Activated CD4-positive, alpha-beta T cell treated with anti-CD3 and anti-CD28 coated beads, Interleukin-2, amount 10 ng/mL, durations not matched to agents 24 days and 14 days (primary cell): ENCODE data around the gene CRIM1. TPM values are rescaled to one million over a fixed set of nuclear protein-coding genes. Genes with fewer than 3 reads are reported as not detected.
"Not testable (repeated sequence)": the region's sequence is repeated elsewhere in the genome, so short reads cannot be mapped to it uniquely, and the experiment has no call there.

ENCODE experiments used
- DNase-seq: peaks from one replicate; pipeline ENCODE4 v3.0.0; 2022
- H3K27ac Mint-ChIP-seq: one replicate; pipeline ENCODE4 v1.8.0; 2022; ENCODE audit warnings: mild to moderate bottlenecking, mixed read lengths
- H3K27me3 Mint-ChIP-seq: one replicate; pipeline ENCODE4 v1.8.0; 2022; ENCODE audit warnings: mixed read lengths
- H3K36me3 Mint-ChIP-seq: one replicate; pipeline ENCODE4 v1.8.0; 2022; ENCODE audit warnings: low read depth, mild to moderate bottlenecking, mixed read lengths
- H3K4me1 Mint-ChIP-seq: one replicate; pipeline ENCODE4 v1.8.0; 2021; ENCODE audit warnings: mixed read lengths
- H3K4me3 Mint-ChIP-seq: one replicate; pipeline ENCODE4 v1.8.0; 2022; ENCODE audit warnings: mild to moderate bottlenecking, moderate library complexity, mixed read lengths
- H3K9me3 Mint-ChIP-seq: one replicate; pipeline ENCODE4 v1.8.0; 2021; ENCODE audit warnings: mixed read lengths
- intact Hi-C: fragments of 100-400 bp; cut with micrococcal nuclease; formaldehyde crosslinking; loops from one replicate; pipeline ENCODE4 v1.15.1; 2023
- total RNA-seq: library from RNA; stranded (reverse); gene quantifications from 2 replicates; pipeline ENCODE4 v1.2.3, GENCODE V29; 2022

CRIM1 gene
- total RNA-seq, 1 donor from 2014 or later, result 19.0 TPM

DNA sequence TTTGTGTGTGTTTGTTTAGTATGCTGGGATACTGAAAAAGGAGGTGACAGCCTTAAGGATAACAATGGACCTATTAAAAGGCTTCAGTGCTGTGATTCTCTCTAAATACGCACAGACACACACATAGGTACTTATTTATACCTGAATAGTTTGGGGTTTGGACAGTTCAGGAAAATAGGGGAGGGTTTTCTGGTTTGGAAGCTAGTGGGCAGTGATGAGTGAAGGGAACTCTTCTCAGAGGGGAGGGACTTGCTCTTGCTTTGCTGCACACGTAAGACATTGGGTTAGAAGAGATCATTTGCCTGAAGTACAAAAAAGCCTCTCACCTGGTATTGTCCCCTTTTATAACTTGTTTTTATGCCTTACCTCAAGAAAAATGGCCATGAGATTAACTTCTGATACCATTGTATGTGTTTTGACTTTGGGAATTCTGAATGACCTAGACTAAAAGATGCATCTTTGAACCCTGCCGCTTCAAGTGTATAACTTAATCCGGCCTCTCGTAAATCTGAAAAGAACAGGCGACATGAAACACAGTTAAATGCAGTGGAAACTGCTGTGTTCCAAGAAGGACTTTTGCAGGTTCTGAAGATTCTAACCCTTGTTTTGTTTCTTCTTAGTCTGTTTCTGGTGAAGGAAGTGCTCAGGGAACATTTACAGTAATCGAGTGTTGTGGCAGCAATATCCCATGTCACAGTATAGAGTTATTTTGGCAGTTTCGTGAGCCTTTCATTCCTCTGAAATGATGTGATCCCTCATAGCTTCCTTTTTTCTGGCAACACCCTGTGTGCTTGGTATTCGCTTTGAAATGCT lies 2.5 kb downstream of the CRIM1 start:
- peak; percentile 50 for DNase-seq
- no peaks in the 10 kb centered on the region for H3K9me3 Mint-ChIP-seq
- peak overlapping the region; percentile 96 for H3K4me3 Mint-ChIP-seq
- peak overlapping the region; percentile 86 for H3K27ac Mint-ChIP-seq
- no peaks in the 10 kb centered on the region for H3K36me3 Mint-ChIP-seq
- H3K4me1 Mint-ChIP-seq, result peaks cover 29% of the 10 kb centered on the region
- intact Hi-C loops, result loop anchor here (1.0 to 10.0 kb wide), 6 partner anchors 103 to 483 kb away; no protein-coding TSS in a partner anchor
- H3K27me3 Mint-ChIP-seq, result peaks cover 57% of the 10 kb centered on the region

DNA sequence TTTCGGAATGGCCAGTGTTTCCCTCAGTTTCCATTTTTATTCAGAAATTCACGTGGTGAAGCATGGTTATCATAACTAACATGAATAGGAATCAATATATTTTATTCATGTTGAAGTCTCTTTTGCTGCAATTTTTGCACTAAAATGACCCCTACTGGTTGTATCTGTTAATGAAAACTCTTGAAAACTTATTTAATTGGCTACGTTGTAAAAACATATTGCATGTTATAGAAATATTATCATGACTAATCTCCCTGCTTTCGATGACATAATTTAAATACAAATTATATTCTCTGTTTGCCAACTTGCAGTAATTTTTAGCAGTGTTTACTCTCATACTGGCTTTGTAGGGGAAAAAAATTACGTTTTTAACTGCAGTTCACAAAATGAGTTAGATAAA lies 3.5 kb downstream of the CRIM1 start:
- peak; percentile 44 for DNase-seq
- intact Hi-C loops, result loop anchor here (5.0 to 10.0 kb wide), 2 partner anchors 387 to 484 kb away; no protein-coding TSS in a partner anchor
- peaks cover 27% of the 10 kb centered on the region for H3K4me1 Mint-ChIP-seq
- no peaks in the 10 kb centered on the region for H3K36me3 Mint-ChIP-seq
- peaks cover 50% of the 10 kb centered on the region for H3K27me3 Mint-ChIP-seq
- H3K9me3 Mint-ChIP-seq, result no peaks in the 10 kb centered on the region
- H3K4me3 Mint-ChIP-seq, result peak overlapping the region; percentile 42
- H3K27ac Mint-ChIP-seq, result no peak overlapping the region

DNA sequence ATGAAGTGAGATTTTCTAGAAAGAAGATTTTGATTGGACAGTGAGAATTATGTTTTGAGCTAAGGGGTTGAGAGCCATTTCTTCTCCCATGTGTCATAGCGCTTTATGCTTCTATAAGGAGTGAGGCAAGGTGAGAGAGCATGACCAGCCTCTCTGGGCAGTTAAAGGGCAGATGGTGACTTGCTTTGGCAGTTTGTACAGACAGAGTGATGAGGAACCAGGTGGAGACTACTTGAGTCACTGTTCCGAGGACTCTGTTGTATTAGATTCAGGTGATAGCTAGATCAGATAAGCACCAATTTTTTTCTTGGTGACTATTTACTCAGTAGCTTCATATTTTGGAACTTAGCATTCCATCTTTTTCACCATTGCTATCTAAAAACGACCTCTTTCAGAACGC lies 4.5 kb downstream of the CRIM1 start:
- intact Hi-C loops, result no loop called here
- H3K9me3 Mint-ChIP-seq, result no peaks in the 10 kb centered on the region
- peaks cover 42% of the 10 kb centered on the region for H3K27me3 Mint-ChIP-seq
- DNase-seq, result peak; percentile 49
- H3K4me3 Mint-ChIP-seq, result no peak overlapping the region
- H3K27ac Mint-ChIP-seq, result no peak overlapping the region
- no peaks in the 10 kb centered on the region for H3K36me3 Mint-ChIP-seq
- H3K4me1 Mint-ChIP-seq, result peaks cover 22% of the 10 kb centered on the region

DNA sequence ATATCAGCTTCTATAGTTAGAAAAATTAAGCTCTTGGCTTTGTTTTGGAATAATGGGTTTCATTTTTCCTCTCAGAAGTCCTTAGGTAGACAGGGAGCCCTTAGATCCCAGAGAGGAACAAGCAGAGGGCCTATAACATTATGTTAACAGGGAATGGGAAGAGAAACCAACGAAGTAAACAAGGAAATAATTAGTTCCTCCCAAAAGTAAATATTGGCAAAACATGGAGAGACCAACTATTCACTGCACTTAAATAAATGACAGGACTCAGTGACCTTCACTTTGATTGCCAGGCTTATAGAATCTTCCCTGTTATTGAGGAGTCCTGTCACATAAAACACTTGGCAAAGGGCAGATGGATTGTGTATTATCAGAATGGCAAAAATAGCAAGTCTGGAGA lies 5.3 kb downstream of the CRIM1 start:
- peak; percentile 4 for DNase-seq
- peaks cover 22% of the 10 kb centered on the region for H3K4me1 Mint-ChIP-seq
- no peak overlapping the region for H3K27ac Mint-ChIP-seq
- H3K4me3 Mint-ChIP-seq, result no peak overlapping the region
- peaks cover 42% of the 10 kb centered on the region for H3K27me3 Mint-ChIP-seq
- H3K36me3 Mint-ChIP-seq, result no peaks in the 10 kb centered on the region
- no peaks in the 10 kb centered on the region for H3K9me3 Mint-ChIP-seq
- intact Hi-C loops, result no loop called here

DNA sequence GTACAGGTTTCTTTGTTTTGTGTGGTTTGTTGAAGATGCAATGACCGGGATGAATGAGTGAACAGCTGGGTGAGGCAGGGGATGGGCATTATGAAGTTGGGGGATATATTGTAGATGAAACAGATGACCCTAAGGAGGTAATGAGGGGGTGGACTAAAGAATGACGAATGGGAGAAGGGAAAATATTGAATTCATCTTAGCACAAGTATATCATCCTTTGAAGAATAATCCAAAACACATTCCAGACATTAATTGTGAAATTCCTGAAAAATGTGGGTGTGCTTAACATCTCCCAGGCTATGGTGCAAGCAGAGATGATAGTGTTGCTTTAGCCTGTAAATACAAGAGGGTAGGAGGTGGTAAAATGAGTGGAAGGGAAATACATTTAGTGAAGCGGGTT lies 5.8 kb downstream of the CRIM1 start:
- DNase-seq, result no peak
- no peak overlapping the region for H3K27ac Mint-ChIP-seq
- H3K9me3 Mint-ChIP-seq, result no peaks in the 10 kb centered on the region
- intact Hi-C loops, result no loop called here
- H3K27me3 Mint-ChIP-seq, result peaks cover 42% of the 10 kb centered on the region
- H3K4me3 Mint-ChIP-seq, result no peak overlapping the region
- no peaks in the 10 kb centered on the region for H3K36me3 Mint-ChIP-seq
- H3K4me1 Mint-ChIP-seq, result peaks cover 23% of the 10 kb centered on the region

DNA sequence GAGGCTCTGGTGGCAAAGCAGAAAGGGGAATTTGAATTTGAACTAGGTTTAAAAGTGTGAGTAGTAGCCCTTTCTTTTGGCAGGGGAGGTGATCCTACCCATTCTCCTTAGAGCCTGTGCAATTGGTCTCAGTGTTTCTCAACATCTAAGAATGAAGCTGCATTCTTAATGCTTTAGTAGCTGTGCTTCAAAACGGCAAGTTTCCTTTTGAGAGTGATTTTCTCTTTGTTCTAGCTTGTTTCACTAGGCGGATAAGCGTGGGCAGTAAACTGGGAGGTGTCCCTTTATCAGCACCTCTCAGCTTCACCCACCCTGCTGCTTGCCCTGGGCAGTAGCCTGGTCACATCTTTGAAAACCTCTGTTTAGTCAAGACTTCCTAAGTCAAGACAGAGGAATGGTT lies 6.7 kb downstream of the CRIM1 start:
- no peaks in the 10 kb centered on the region for H3K9me3 Mint-ChIP-seq
- intact Hi-C loops, result no loop called here
- peaks cover 22% of the 10 kb centered on the region for H3K4me1 Mint-ChIP-seq
- peaks cover 41% of the 10 kb centered on the region for H3K27me3 Mint-ChIP-seq
- H3K4me3 Mint-ChIP-seq, result no peak overlapping the region
- no peak overlapping the region for H3K27ac Mint-ChIP-seq
- no peaks in the 10 kb centered on the region for H3K36me3 Mint-ChIP-seq
- peak; percentile 40 for DNase-seq

DNA sequence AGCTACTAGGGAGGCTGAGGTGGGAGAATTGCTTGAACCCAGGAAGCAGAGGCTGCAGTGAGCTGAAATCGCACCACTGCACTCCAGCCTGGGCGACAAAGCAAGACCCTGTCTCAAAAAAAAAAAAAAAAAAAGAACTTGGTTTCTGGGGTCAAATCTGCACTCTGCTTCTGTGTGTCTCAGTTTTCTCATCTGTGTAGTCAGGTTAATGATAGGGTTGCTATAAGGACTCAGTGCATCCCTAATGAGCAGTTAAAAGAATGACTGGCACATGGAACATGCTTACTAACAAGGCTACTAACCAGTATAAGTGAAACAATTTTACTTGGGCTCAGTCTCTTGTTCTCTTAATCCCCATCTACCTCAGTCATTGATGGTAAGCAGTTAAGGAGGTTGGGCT lies 7.5 kb downstream of the CRIM1 start:
- H3K4me3 Mint-ChIP-seq, H3K36me3 Mint-ChIP-seq, intact Hi-C loops, H3K9me3 Mint-ChIP-seq, DNase-seq, H3K27ac Mint-ChIP-seq: not testable (repeated sequence)
- Mint-ChIP-seq H3K27me3 (peaks cover 33% of the 10 kb centered on the region), H3K4me1 (peaks cover 14% of the 10 kb centered on the region)

DNA sequence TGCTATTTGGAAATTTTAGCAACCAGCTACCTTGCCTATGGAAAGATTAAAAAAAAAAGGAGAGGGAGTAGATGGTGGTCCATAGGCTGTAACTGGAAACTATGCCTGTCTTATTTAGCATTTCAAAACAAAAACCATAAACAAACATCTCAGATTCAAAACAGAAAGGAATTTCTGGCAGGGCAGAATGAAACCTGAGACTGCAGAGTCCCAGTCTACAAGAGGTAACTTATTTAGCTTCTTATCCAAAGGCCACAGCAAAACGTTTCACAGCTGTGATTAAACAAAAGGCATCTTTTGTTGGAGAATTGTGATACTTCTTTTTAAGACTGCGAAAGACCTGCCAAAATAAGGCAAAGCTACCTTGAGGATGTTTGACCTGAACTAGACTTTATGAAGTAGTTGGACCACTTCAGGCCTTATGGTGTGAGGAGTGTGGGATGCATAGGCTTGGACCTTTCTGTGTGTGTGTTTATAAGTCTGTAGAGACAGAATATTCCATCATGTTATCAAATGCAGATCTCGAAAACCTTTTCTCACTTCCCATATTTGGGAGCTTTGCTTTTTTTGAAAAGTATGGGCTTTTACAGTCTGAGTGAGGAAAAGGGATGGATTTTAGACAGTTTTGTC lies 11.0 kb downstream of the CRIM1 start:
- peaks cover 12% of the 10 kb centered on the region for H3K4me1 Mint-ChIP-seq
- intact Hi-C loops, result no loop called here
- H3K4me3 Mint-ChIP-seq, result no peak overlapping the region
- peak; percentile 20 for DNase-seq
- peaks cover 12% of the 10 kb centered on the region for H3K27me3 Mint-ChIP-seq
- no peak overlapping the region for H3K27ac Mint-ChIP-seq
- no peaks in the 10 kb centered on the region for H3K36me3 Mint-ChIP-seq
- H3K9me3 Mint-ChIP-seq, result no peaks in the 10 kb centered on the region

DNA sequence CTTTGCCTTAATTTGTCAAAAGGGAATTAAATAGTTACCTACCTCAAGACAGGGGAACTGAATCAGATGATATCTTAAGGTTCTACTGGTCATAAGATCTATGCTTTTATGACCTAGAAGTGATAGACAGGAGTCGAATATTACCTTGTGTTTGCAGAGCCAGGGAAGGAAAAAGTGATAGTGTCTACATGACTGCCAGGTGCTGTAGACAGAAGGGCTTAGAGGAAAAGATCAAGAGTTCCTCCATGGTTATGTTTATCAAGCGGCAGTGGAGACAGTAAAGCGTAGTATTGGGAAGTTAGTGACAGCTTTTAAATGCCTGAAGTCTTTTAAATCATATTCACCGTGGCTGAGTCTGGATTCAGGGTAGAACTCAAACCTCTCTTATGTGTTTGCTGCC lies 11.9 kb downstream of the CRIM1 start:
- Mint-ChIP-seq H3K9me3 (peaks cover under 1% of the 10 kb centered on the region), H3K4me3 (no peak overlapping the region)

DNA sequence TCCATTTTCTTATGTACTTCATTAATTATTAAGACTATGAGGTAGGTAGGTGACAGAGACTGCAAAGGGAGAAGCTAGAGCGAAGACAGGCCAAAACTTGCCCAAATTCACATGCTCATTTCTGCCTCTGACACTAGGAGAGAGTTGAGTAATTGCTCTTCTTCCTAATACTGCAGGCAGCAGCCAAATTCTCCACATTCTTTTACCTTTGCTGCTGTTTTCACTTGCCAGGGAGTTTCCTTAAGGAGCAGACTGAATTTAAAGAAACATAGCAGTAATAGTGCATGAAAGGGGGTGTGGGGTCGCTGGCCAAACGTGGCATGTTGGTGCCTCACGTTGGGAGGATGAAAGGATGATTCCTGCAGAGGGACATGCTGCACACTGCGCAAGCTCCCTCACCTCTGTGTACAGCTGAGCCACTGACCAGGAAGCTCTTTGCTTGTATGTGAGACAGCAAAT lies 12.3 kb downstream of the CRIM1 start:
- H3K4me3 Mint-ChIP-seq, result no peak overlapping the region
- peaks cover 3% of the 10 kb centered on the region for H3K9me3 Mint-ChIP-seq
- no peak overlapping the region for H3K27ac Mint-ChIP-seq
- peaks cover 9% of the 10 kb centered on the region for H3K27me3 Mint-ChIP-seq
- intact Hi-C loops, result no loop called here
- peak; percentile 44 for DNase-seq
- H3K4me1 Mint-ChIP-seq, result peaks cover 14% of the 10 kb centered on the region
- H3K36me3 Mint-ChIP-seq, result no peaks in the 10 kb centered on the region

More for the DNA sequence above, 11.9 kb downstream of the CRIM1 start:
- peaks cover 9% of the 10 kb centered on the region for H3K27me3 Mint-ChIP-seq
- intact Hi-C loops, result no loop called here
- peaks cover 11% of the 10 kb centered on the region for H3K4me1 Mint-ChIP-seq
- DNase-seq, result peak; percentile 32
- no peak overlapping the region for H3K27ac Mint-ChIP-seq
- no peaks in the 10 kb centered on the region for H3K36me3 Mint-ChIP-seq

DNA sequence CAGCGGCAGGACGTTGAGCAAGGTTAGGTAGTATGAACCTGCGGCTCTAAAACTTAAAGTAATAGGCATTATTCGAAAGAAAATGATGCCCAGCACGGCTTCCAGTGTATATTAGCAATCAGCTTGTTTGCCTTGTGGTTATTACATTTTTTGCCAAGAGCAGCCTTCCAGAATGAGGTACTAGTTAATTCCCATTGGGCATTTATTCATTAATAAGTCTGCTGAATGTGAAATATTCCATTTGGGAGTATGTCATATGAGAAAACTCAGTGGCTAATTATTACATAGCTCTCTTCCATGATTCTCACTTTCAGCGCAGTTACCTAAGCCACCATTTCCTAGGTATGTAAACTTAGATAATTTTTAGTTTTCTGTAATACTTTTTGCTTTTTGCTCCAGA lies 12.9 kb downstream of the CRIM1 start:
- peaks cover 19% of the 10 kb centered on the region for H3K4me1 Mint-ChIP-seq
- H3K4me3 Mint-ChIP-seq, result no peak overlapping the region
- no peak overlapping the region for H3K27ac Mint-ChIP-seq
- H3K36me3 Mint-ChIP-seq, result peaks cover 2% of the 10 kb centered on the region
- no peak for DNase-seq
- H3K27me3 Mint-ChIP-seq, result peaks cover 9% of the 10 kb centered on the region
- H3K9me3 Mint-ChIP-seq, result peaks cover 3% of the 10 kb centered on the region
- intact Hi-C loops, result no loop called here

DNA sequence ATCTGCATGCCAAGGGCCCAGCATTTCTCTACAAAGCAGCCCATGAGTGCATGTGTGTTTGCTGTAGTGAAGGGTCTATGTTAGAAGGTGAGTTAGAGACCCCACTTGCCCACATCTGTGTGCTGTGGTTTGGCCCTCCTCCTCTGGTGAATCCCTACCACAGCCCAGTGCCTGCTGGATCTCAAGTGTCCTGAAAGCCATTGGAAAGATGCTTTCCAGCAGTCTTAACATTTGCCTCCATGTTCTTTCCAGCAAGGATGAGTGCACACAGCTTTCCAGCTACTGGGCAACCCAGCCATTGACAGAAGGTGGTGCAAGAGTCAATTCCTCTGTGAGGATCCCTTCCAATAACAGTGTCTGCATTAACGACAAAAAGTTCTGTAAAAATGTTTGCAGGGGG lies 13.6 kb downstream of the CRIM1 start:
- Mint-ChIP-seq H3K36me3 (peaks cover 3% of the 10 kb centered on the region), H3K9me3 (peaks cover 3% of the 10 kb centered on the region), H3K4me3 (no peak overlapping the region), H3K4me1 (peaks cover 23% of the 10 kb centered on the region), H3K27me3 (peaks cover 7% of the 10 kb centered on the region), H3K27ac (no peak overlapping the region)
- intact Hi-C loops, result no loop called here
- peak; percentile 49 for DNase-seq

DNA sequence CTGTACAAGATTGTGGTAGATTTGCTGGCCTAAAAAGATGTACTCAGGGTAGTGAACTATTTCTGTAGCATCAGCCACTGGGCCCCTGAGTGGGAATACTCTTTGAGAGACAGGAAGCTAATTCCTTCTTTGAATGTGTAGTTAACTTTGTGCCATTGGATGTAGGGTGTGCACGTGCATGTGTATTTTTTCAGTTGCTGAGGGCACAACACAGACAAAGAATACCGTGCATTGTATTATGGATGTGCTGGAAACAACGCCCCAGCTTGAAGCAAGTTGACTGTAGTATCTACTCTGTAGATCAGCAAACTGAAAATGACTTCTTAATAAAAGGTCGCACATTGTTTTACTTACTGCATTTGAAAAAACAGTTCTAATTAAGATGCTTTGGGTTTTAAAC lies 14.1 kb downstream of the CRIM1 start:
- intact Hi-C loops, result no loop called here
- no peak overlapping the region for H3K27ac Mint-ChIP-seq

DNA sequence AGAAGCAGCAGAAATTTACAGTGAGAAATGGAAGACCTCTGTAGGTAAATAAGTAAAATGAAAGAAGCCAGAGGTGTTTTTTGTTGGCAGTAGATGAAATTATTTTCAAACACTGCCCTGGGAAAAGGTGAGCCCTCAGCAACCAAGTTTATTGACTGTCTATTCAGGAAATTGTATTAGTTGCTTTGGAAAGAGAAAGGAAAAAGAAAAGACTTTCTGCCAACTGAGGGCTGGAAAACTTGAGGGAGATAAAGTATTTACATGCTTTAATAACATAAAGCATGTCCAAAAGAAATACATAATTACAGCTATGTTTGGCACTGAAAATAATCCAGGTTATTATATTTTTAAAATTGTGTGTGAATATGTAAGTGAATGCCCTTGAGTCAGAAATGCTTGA lies 14.7 kb downstream of the CRIM1 start:
- DNase-seq, result no peak
- H3K27me3 Mint-ChIP-seq, result peaks cover 5% of the 10 kb centered on the region
- peaks cover 26% of the 10 kb centered on the region for H3K4me1 Mint-ChIP-seq
- H3K36me3 Mint-ChIP-seq, result peaks cover 5% of the 10 kb centered on the region
- no peak overlapping the region for H3K27ac Mint-ChIP-seq
- peaks cover 3% of the 10 kb centered on the region for H3K9me3 Mint-ChIP-seq
- no peak overlapping the region for H3K4me3 Mint-ChIP-seq
- intact Hi-C loops, result no loop called here

More for the DNA sequence above, 14.1 kb downstream of the CRIM1 start:
- peaks cover 5% of the 10 kb centered on the region for H3K36me3 Mint-ChIP-seq
- H3K4me1 Mint-ChIP-seq, result peaks cover 26% of the 10 kb centered on the region
- H3K27me3 Mint-ChIP-seq, result peaks cover 5% of the 10 kb centered on the region
- peaks cover 3% of the 10 kb centered on the region for H3K9me3 Mint-ChIP-seq
- H3K4me3 Mint-ChIP-seq, result no peak overlapping the region
- DNase-seq, result peak; percentile 41
